ENCODE measurements around the gene GARRE1.
A peak's percentile ranks its signal among the peaks of the same experiment; 100 is the strongest.
"Not testable (repeated sequence)": the region's sequence is repeated elsewhere in the genome, so short reads cannot be mapped to it uniquely, and the experiment has no call there.

GARRE1 gene

GRCh38 chr19:34243876-34244578 is 10.3 kb upstream of the GARRE1 start:
- TF ChIP-seq CTCF (IDR thresholded peaks at IDR 0.05; ENCODE audit: insufficient read depth, low read length, poor library complexity, severe bottlenecking): no peak
- Histone ChIP-seq H3K4me3 (replicated peaks; ENCODE audit: low read depth, low read length) (no peak overlapping the region), H3K27me3 (replicated peaks; ENCODE audit: control insufficient read depth, insufficient read depth, low read length) (no peaks in the 10 kb centered on the region), H3K36me3 (ENCODE audit: control insufficient read depth, insufficient read depth, low read length) (no peaks in the 10 kb centered on the region)
- DNase-seq (ENCODE audit: extremely low read depth, insufficient read length): no peak

GRCh38 chr19:34244611-34245299 is 9.6 kb upstream of the GARRE1 start:
- no peak for DNase-seq (ENCODE audit: extremely low read depth, insufficient read length)
- no peak for TF ChIP-seq CTCF (IDR thresholded peaks at IDR 0.05; ENCODE audit: insufficient read depth, low read length, poor library complexity, severe bottlenecking)
- no peak overlapping the region for H3K4me3 ChIP-seq (replicated peaks; ENCODE audit: low read depth, low read length)
- H3K36me3 ChIP-seq (ENCODE audit: control insufficient read depth, insufficient read depth, low read length): no peaks in the 10 kb centered on the region
- H3K27me3 ChIP-seq (replicated peaks; ENCODE audit: control insufficient read depth, insufficient read depth, low read length): no peaks in the 10 kb centered on the region

GRCh38 chr19:34246340-34246739 is 8.0 kb upstream of the GARRE1 start:
- TF ChIP-seq CTCF (IDR thresholded peaks at IDR 0.05; ENCODE audit: insufficient read depth, low read length, poor library complexity, severe bottlenecking): no peak
- Histone ChIP-seq H3K27me3 (replicated peaks; ENCODE audit: control insufficient read depth, insufficient read depth, low read length) (no peaks in the 10 kb centered on the region), H3K36me3 (ENCODE audit: control insufficient read depth, insufficient read depth, low read length) (no peaks in the 10 kb centered on the region), H3K4me3 (replicated peaks; ENCODE audit: low read depth, low read length) (no peak overlapping the region)
- no peak for DNase-seq (ENCODE audit: extremely low read depth, insufficient read length)

GRCh38 chr19:34248941-34249340 is 5.4 kb upstream of the GARRE1 start:
- TF ChIP-seq CTCF (IDR thresholded peaks at IDR 0.05; ENCODE audit: insufficient read depth, low read length, poor library complexity, severe bottlenecking): no peak
- no peaks in the 10 kb centered on the region for H3K27me3 ChIP-seq (replicated peaks; ENCODE audit: control insufficient read depth, insufficient read depth, low read length)
- H3K4me3 ChIP-seq (replicated peaks; ENCODE audit: low read depth, low read length): no peak overlapping the region
- DNase-seq (ENCODE audit: extremely low read depth, insufficient read length): no peak
- no peaks in the 10 kb centered on the region for H3K36me3 ChIP-seq (ENCODE audit: control insufficient read depth, insufficient read depth, low read length)

GRCh38 chr19:34253167-34253566 is 1.2 kb upstream of the GARRE1 start:
- not testable (repeated sequence) for DNase-seq (ENCODE audit: extremely low read depth, insufficient read length); H3K4me3 ChIP-seq (replicated peaks; ENCODE audit: low read depth, low read length)

GRCh38 chr19:34253681-34254045 is 691 bp upstream of the GARRE1 start:
- not testable (repeated sequence) for DNase-seq (ENCODE audit: extremely low read depth, insufficient read length)
- peak overlapping the region; percentile 91 for H3K4me3 ChIP-seq (replicated peaks; ENCODE audit: low read depth, low read length)

More at GRCh38 chr19:34253167-34253566, 1.2 kb upstream of the GARRE1 start:
- H3K36me3 ChIP-seq (ENCODE audit: control insufficient read depth, insufficient read depth, low read length); H3K27me3 ChIP-seq (replicated peaks; ENCODE audit: control insufficient read depth, insufficient read depth, low read length): not testable (repeated sequence)

More at GRCh38 chr19:34253681-34254045, 691 bp upstream of the GARRE1 start:
- H3K36me3 ChIP-seq (ENCODE audit: control insufficient read depth, insufficient read depth, low read length); H3K27me3 ChIP-seq (replicated peaks; ENCODE audit: control insufficient read depth, insufficient read depth, low read length): not testable (repeated sequence)
